GM23338 (cell line): Measurements from ENCODE around the gene AQP7. TPM values are rescaled to one million over a fixed set of nuclear protein-coding genes. Genes with fewer than 3 reads are reported as not detected.

Source experiments
- ATAC-seq: fragments of 200-7000 bp; cut with Tn5 transposase; 3 replicates; pipeline ENCODE4 v1.9.1; 2020
- DNase-seq: peaks from one replicate; pipeline ENCODE4 v3.0.0-alpha.2; 2015; ENCODE audit warnings: low spot score
- H2AFZ ChIP-seq: fragments of 200-600 bp; sonication (generic); 2 replicates; pipeline ENCODE4 v1.8.0; 2016; ENCODE audit warnings: antibody characterized with exemption, mild to moderate bottlenecking, moderate library complexity
- H3F3A ChIP-seq: fragments of 200-600 bp; sonication (generic); replicated peaks from 2 replicates; pipeline ENCODE4 v1.8.0; 2017; ENCODE audit warnings: antibody characterized with exemption, mixed run types, low read depth
- H3K27ac ChIP-seq: fragments of 200-600 bp; sonication (generic); 2 replicates; pipeline ENCODE4 v1.6.1; 2016; ENCODE audit warnings: low read depth
- H3K27me3 ChIP-seq: fragments of 200-600 bp; sonication (generic); 2 replicates; pipeline ENCODE4 v1.8.0; 2016; ENCODE audit warnings: mild to moderate bottlenecking, mixed run types, moderate library complexity; ENCODE audit not compliant: insufficient read depth
- H3K36me3 ChIP-seq: fragments of 200-600 bp; sonication (generic); 2 replicates; pipeline ENCODE4 v1.8.0; 2016; ENCODE audit warnings: mild to moderate bottlenecking; ENCODE audit not compliant: insufficient read depth
- H3K4me1 ChIP-seq: fragments of 200-600 bp; sonication (generic); 2 replicates; pipeline ENCODE4 v1.8.0; 2016; ENCODE audit warnings: mild to moderate bottlenecking, moderate library complexity; ENCODE audit not compliant: insufficient read depth
- H3K4me2 ChIP-seq: fragments of 200-600 bp; sonication (generic); 2 replicates; pipeline ENCODE4 v1.7.1; 2017; ENCODE audit warnings: mixed run types
- H3K4me3 ChIP-seq: fragments of 200-600 bp; sonication (generic); 2 replicates; pipeline ENCODE4 v1.6.1; 2016; ENCODE audit warnings: mixed run types
- H3K79me2 ChIP-seq: fragments of 200-600 bp; sonication (generic); replicated peaks from 2 replicates; pipeline ENCODE4 v1.8.0; 2017; ENCODE audit warnings: mild to moderate bottlenecking; ENCODE audit not compliant: insufficient read depth
- H3K9me2 ChIP-seq: fragments of 200-600 bp; sonication (generic); 2 replicates; pipeline ENCODE4 v1.8.0; 2017; ENCODE audit not compliant: insufficient read depth
- H4K20me1 ChIP-seq: fragments of 200-600 bp; sonication (generic); replicated peaks from 2 replicates; pipeline ENCODE4 v1.8.0; 2017; ENCODE audit warnings: mild to moderate bottlenecking; ENCODE audit not compliant: insufficient read depth
- H3K27ac Mint-ChIP-seq: 2 replicates; pipeline ENCODE4 v1.8.0; 2020; ENCODE audit warnings: inconsistent platforms, mild to moderate bottlenecking, moderate library complexity, mixed read lengths
- H3K27me3 Mint-ChIP-seq: 3 replicates; pipeline ENCODE4 v1.8.0; 2022; ENCODE audit warnings: low read depth, mild to moderate bottlenecking, moderate library complexity, mixed read lengths, inconsistent platforms; ENCODE audit not compliant: insufficient read depth, poor library complexity
- H3K36me3 Mint-ChIP-seq: 3 replicates; pipeline ENCODE4 v1.8.0; 2021; ENCODE audit warnings: low read depth, mild to moderate bottlenecking, inconsistent platforms, moderate library complexity, mixed read lengths
- H3K4me1 Mint-ChIP-seq: 3 replicates; pipeline ENCODE4 v1.8.0; 2020; ENCODE audit warnings: mild to moderate bottlenecking, inconsistent platforms, mixed read lengths
- H3K4me3 Mint-ChIP-seq: 3 replicates; pipeline ENCODE4 v1.8.0; 2021; ENCODE audit warnings: moderate library complexity, mild to moderate bottlenecking, inconsistent platforms, mixed read lengths
- H3K9me3 Mint-ChIP-seq: 3 replicates; pipeline ENCODE4 v1.8.0; 2020; ENCODE audit warnings: moderate library complexity, mild to moderate bottlenecking, inconsistent platforms, mixed read lengths
- CTCF ChIP-seq, 2 experiments: fragments of 200-600 bp in 1 of 2; sonication (generic) in 1 of 2; conservative IDR thresholded peaks; 2 replicates each; pipeline versions ENCODE4 v1.5.1 to v1.6.1; 2016 to 2017; ENCODE audit warnings: antibody characterized with exemption in 2 of 2, low read depth in 2 of 2, mild to moderate bottlenecking in 2 of 2, moderate library complexity in 1 of 2
- ETS1 ChIP-seq: IDR thresholded peaks from 2 replicates; pipeline ENCODE4 v1.6.1; 2016; ENCODE audit warnings: antibody characterized with exemption
- EZH2 ChIP-seq: fragments of 200-600 bp; sonication (generic); IDR thresholded peaks from one replicate; pipeline ENCODE4 v1.8.0; 2017; ENCODE audit warnings: antibody characterized with exemption, mild to moderate bottlenecking, low read depth; ENCODE audit not compliant: unreplicated experiment
- NANOG ChIP-seq: IDR thresholded peaks from 2 replicates; pipeline ENCODE4 v1.6.1; 2016; ENCODE audit warnings: antibody characterized with exemption, borderline replicate concordance
- POLR2AphosphoS5 ChIP-seq: IDR thresholded peaks from 2 replicates; pipeline ENCODE4 v1.6.1; 2016; ENCODE audit warnings: antibody characterized with exemption, low read depth
- ZNF114 ChIP-seq: fragments of 250-450 bp; sonication (Bioruptor Pico); IDR thresholded peaks from 2 replicates; pipeline ENCODE4 v1.5.0; 2020; ENCODE audit warnings: mild to moderate bottlenecking, moderate library complexity
- ZNF331 ChIP-seq: fragments of 250-450 bp; sonication (Bioruptor Pico); IDR thresholded peaks from 2 replicates; pipeline ENCODE4 v1.5.0; 2020; ENCODE audit warnings: low read depth, mild to moderate bottlenecking, moderate library complexity
- polyA plus RNA-seq: library from polyadenylated mRNA; unstranded; fragments of >200 nt; fragmentation: Nextera tagmentation; extraction: Ambion mirVana; gene quantifications from 2 replicates; pipeline ENCODE4 v1.2.1, GENCODE V29; 2016
- total RNA-seq: library from RNA; depleted of rRNA; stranded (reverse); fragments of >200 nt; shearing (Covaris generic); gene quantifications from 2 replicates; pipeline ENCODE4 v1.2.3, GENCODE V29; 2014
- TF ChIP-seq, protein P1 (sequence below): fragments of 250-450 bp; sonication (Bioruptor Pico); IDR thresholded peaks from 2 replicates; pipeline ENCODE4 v1.5.0; 2020; ENCODE audit warnings: mild to moderate bottlenecking, moderate library complexity

AQP7 gene
- total and polyA plus RNA-seq, 2 experiments from 2014 or later = not detected

- Histone ChIP-seq H3K4me1 (no peaks in the 10 kb centered on the region), H2AFZ (peak overlapping the region; percentile 83; the same call in 1 of the 2 replicates), H3K27ac (no peak overlapping the region), H4K20me1 (no peaks in the 10 kb centered on the region), H3K9me2 (no peaks in the 10 kb centered on the region), H3K36me3 (no peaks in the 10 kb centered on the region), H3K4me3 (no peak overlapping the region), H3K27me3 (no peaks in the 10 kb centered on the region), H3K4me2 (0 out of 2 replicates have a peak overlapping the region, but pooled peaks have one; percentile 36), H3K79me2 (no peaks in the 10 kb centered on the region), H3F3A (no peaks in the 10 kb centered on the region)
- TF ChIP-seq CTCF (conservative IDR thresholded peaks at IDR 0.05; ENCODE audit: low read depth in 2 of 2) = peak; percentile 77 to 88
- no peak for TF ChIP-seq ZNF114 (CRISPR knock-in tag)
- Mint-ChIP-seq H3K27me3 (peaks cover 7% of the 10 kb centered on the region), H3K27ac (no peak overlapping the region), H3K4me3 (no peak overlapping the region), H3K9me3 (peaks cover 3% of the 10 kb centered on the region; the same call in 2 of the 3 replicates), H3K36me3 (no peaks in the 10 kb centered on the region), H3K4me1 (peaks cover 6% of the 10 kb centered on the region)
- DNase-seq (peak; percentile 91), ATAC-seq (peak; percentile 94)
Observed at GRCh38 chr9:33415501-33416038, 13.2 kb upstream of the AQP7 start.

DNA sequence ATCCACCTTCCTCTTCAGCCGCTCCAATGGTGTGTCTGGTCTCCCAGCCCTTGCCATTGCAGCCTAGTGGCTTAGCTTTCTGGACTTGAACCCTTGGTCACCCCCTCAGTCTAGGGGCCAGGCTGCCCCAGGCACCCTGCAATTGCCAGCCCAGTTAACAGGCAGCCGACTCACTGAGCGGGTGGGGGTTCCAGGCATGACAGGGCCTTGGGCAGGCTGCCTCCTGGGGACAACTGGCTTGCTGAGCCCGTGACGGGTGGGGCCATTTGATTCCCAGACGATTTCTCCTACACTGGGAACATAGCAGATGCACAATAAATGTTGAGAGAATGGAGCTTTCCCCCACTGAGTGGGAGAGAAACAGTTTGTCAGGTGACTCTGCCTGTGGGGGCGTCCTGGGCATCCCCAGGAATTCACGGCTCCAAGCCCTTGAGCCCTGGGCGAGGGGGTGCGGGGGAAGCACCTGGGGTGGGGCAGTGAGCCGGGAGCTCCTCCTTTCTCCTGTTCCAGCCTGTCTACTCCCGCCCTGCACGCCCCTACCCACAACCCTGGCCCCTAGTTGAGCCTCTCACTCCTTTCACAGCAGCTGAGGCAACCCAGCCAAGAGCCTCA lies 12.6 kb upstream of the AQP7 start:
- Histone ChIP-seq H3F3A (no peaks in the 10 kb centered on the region), H4K20me1 (no peaks in the 10 kb centered on the region), H3K4me2 (no peak overlapping the region), H3K4me3 (no peak overlapping the region), H3K27ac (no peak overlapping the region), H3K4me1 (no peaks in the 10 kb centered on the region), H3K9me2 (no peaks in the 10 kb centered on the region), H2AFZ (peak overlapping the region; percentile 83; the same call in 1 of the 2 replicates), H3K27me3 (no peaks in the 10 kb centered on the region), H3K79me2 (no peaks in the 10 kb centered on the region), H3K36me3 (no peaks in the 10 kb centered on the region)
- ATAC-seq (no peak), DNase-seq (no peak)
- Mint-ChIP-seq H3K9me3 (no peaks in the 10 kb centered on the region; the same call in 2 of the 3 replicates), H3K4me1 (peaks cover 6% of the 10 kb centered on the region), H3K4me3 (no peak overlapping the region), H3K27ac (no peak overlapping the region), H3K27me3 (peaks cover 9% of the 10 kb centered on the region), H3K36me3 (no peaks in the 10 kb centered on the region)
- TF ChIP-seq CTCF (conservative IDR thresholded peaks at IDR 0.05; ENCODE audit: low read depth in 2 of 2) (no peak), ZNF331 (CRISPR knock-in tag) (no peak), EZH2 (no peak), ETS1 (no peak), POLR2AphosphoS5 (no peak), NANOG (no peak)
- TF ChIP-seq, protein P1, sequence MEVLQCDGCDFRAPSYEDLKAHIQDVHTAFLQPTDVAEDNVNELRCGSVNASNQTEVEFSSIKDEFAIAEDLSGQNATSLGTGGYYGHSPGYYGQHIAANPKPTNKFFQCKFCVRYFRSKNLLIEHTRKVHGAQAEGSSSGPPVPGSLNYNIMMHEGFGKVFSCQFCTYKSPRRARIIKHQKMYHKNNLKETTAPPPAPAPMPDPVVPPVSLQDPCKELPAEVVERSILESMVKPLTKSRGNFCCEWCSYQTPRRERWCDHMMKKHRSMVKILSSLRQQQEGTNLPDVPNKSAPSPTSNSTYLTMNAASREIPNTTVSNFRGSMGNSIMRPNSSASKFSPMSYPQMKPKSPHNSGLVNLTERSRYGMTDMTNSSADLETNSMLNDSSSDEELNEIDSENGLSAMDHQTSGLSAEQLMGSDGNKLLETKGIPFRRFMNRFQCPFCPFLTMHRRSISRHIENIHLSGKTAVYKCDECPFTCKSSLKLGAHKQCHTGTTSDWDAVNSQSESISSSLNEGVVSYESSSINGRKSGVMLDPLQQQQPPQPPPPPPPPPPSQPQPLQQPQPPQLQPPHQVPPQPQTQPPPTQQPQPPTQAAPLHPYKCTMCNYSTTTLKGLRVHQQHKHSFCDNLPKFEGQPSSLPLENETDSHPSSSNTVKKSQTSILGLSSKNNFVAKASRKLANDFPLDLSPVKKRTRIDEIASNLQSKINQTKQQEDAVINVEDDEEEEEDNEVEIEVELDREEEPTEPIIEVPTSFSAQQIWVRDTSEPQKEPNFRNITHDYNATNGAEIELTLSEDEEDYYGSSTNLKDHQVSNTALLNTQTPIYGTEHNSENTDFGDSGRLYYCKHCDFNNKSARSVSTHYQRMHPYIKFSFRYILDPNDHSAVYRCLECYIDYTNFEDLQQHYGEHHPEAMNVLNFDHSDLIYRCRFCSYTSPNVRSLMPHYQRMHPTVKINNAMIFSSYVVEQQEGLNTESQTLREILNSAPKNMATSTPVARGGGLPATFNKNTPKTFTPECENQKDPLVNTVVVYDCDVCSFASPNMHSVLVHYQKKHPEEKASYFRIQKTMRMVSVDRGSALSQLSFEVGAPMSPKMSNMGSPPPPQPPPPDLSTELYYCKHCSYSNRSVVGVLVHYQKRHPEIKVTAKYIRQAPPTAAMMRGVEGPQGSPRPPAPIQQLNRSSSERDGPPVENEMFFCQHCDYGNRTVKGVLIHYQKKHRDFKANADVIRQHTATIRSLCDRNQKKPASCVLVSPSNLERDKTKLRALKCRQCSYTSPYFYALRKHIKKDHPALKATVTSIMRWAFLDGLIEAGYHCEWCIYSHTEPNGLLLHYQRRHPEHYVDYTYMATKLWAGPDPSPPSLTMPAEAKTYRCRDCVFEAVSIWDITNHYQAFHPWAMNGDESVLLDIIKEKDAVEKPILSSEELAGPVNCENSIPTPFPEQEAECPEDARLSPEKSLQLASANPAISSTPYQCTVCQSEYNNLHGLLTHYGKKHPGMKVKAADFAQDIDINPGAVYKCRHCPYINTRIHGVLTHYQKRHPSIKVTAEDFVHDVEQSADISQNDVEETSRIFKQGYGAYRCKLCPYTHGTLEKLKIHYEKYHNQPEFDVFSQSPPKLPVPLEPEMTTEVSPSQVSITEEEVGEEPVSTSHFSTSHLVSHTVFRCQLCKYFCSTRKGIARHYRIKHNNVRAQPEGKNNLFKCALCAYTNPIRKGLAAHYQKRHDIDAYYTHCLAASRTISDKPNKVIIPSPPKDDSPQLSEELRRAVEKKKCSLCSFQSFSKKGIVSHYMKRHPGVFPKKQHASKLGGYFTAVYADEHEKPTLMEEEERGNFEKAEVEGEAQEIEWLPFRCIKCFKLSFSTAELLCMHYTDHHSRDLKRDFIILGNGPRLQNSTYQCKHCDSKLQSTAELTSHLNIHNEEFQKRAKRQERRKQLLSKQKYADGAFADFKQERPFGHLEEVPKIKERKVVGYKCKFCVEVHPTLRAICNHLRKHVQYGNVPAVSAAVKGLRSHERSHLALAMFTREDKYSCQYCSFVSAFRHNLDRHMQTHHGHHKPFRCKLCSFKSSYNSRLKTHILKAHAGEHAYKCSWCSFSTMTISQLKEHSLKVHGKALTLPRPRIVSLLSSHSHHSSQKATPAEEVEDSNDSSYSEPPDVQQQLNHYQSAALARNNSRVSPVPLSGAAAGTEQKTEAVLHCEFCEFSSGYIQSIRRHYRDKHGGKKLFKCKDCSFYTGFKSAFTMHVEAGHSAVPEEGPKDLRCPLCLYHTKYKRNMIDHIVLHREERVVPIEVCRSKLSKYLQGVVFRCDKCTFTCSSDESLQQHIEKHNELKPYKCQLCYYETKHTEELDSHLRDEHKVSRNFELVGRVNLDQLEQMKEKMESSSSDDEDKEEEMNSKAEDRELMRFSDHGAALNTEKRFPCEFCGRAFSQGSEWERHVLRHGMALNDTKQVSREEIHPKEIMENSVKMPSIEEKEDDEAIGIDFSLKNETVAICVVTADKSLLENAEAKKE = no peak
